ENCODE measurements around the gene LCLAT1. TPM values are rescaled to one million over a fixed set of nuclear protein-coding genes. Genes with fewer than 3 reads are reported as not detected.
A peak's percentile ranks its signal among the peaks of the same experiment; 100 is the strongest.

Gene LCLAT1
- total RNA-seq, 2 experiments from 2014 or later = 19.0 to 20.5 TPM

DNA sequence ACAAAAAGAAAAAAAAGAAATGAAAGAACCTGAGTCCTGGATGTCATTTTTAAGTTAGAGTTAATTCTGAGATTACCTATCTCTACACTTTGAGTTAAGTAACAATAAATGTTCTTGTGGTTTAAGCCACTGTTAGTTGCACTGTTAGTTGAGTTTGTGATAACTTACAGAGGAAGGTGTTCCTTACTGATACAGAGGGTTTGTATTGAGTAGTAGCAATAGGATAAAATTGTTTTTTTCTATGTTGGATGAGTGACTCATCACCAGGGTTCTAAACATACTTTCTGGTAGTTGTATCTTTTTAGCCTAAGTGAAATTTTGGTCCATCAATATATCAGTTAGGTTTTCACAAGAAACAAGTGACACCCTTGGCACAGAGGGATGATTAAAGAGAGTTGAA lies 4.0 kb upstream of the LCLAT1 start:
- Mint-ChIP-seq H3K27ac (no peak overlapping the region), H3K9me3 (no peaks in the 10 kb centered on the region), H3K27me3 (no peaks in the 10 kb centered on the region), H3K4me3 (no peak overlapping the region), H3K36me3 (ENCODE audit: low read depth) (peaks cover 4% of the 10 kb centered on the region), H3K4me1 (ENCODE audit: low read depth) (peaks cover 27% of the 10 kb centered on the region)
- intact Hi-C loops (cut with micrococcal nuclease) = no loop called here
- CTCF ChIA-PET = no interaction called here
- ATAC-seq (no peak), DNase-seq (no peak)
- TF ChIP-seq, protein P1, sequence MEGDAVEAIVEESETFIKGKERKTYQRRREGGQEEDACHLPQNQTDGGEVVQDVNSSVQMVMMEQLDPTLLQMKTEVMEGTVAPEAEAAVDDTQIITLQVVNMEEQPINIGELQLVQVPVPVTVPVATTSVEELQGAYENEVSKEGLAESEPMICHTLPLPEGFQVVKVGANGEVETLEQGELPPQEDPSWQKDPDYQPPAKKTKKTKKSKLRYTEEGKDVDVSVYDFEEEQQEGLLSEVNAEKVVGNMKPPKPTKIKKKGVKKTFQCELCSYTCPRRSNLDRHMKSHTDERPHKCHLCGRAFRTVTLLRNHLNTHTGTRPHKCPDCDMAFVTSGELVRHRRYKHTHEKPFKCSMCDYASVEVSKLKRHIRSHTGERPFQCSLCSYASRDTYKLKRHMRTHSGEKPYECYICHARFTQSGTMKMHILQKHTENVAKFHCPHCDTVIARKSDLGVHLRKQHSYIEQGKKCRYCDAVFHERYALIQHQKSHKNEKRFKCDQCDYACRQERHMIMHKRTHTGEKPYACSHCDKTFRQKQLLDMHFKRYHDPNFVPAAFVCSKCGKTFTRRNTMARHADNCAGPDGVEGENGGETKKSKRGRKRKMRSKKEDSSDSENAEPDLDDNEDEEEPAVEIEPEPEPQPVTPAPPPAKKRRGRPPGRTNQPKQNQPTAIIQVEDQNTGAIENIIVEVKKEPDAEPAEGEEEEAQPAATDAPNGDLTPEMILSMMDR (IDR thresholded peaks at IDR 0.05) = no peak
- POLR2A ChIA-PET = interaction anchor here (0.9 kb wide), 1 partner anchor 19 kb away, joined by 4 read pairs; no protein-coding TSS in a partner anchor

DNA sequence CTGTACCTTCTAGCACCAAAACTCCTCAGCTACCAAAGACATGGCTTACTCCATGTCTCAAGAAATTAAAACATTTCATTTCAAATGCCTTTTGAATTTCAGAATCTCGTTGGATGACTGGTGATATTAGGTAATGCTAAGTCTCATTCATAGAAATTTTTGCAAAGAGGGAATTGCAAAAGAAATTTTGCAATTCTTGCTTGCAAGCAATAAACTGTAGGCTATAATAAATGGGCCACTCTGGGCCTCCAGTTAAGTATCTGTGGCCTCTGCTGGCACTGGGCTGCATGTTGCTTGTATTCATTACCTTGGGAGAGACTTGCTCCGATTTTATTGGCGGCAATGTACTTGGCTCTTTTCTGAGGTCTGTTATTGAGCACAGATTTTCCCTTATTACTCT lies 2.8 kb upstream of the LCLAT1 start:
- ATAC-seq (no peak), DNase-seq (no peak)
- Mint-ChIP-seq H3K4me1 (ENCODE audit: low read depth) (peaks cover 31% of the 10 kb centered on the region), H3K36me3 (ENCODE audit: low read depth) (peaks cover 4% of the 10 kb centered on the region), H3K27ac (no peak overlapping the region), H3K9me3 (no peaks in the 10 kb centered on the region), H3K4me3 (no peak overlapping the region), H3K27me3 (no peaks in the 10 kb centered on the region)
- POLR2A ChIA-PET = interaction anchor here (1.2 kb wide), 1 partner anchor 15 kb away, joined by 3 read pairs; no protein-coding TSS in a partner anchor
- CTCF ChIA-PET = interaction anchor here (1.0 kb wide), 1 partner anchor 205 kb away, joined by 3 read pairs; no protein-coding TSS in a partner anchor
- intact Hi-C loops (cut with micrococcal nuclease) = no loop called here
- TF ChIP-seq, protein P1 (IDR thresholded peaks at IDR 0.05) = no peak

DNA sequence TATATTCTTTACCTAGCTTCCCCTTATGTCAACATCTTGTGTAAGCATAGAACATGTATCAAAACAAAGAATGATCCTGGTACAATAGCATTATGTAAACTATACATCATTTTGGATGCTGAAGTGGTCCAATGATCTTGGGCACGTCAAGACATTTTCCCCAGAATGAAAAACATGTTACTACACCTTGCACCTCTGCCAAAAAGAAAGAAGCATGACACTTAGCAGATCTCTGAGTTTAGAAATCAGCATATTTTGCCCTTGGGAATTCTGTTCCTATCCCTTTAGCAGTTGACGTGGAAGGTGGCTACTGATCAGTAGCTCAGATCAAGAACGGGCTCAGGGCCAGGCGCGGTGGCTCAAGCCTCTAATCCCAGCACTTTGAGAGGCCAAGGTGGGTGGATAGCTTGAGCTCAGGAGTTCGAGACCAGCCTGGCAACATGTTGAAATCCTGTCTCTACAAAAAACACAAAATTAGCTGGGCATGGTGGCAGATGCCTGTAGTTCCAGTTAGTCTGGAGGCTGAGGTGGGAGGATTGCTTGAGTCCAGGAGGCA lies 1.7 kb upstream of the LCLAT1 start:
- Mint-ChIP-seq H3K4me3 (no peak overlapping the region), H3K36me3 (ENCODE audit: low read depth) (peaks cover 4% of the 10 kb centered on the region), H3K4me1 (ENCODE audit: low read depth) (peaks cover 25% of the 10 kb centered on the region), H3K27ac (no peak overlapping the region), H3K9me3 (no peaks in the 10 kb centered on the region), H3K27me3 (no peaks in the 10 kb centered on the region)
- TF ChIP-seq, protein P1 (IDR thresholded peaks at IDR 0.05) = no peak
- ChIA-PET POLR2A (interaction anchor here (1.4 to 3.0 kb wide), 2 partner anchors 9 to 23 kb away, joined by 5 to 20 read pairs; no protein-coding TSS in a partner anchor), CTCF (interaction anchor here (1.2 to 3.5 kb wide), 3 partner anchors 206 to 266 kb away, joined by 4 to 14 read pairs (median 5); no protein-coding TSS in a partner anchor)
- no peak for DNase-seq
- ATAC-seq = no peak
- intact Hi-C loops (cut with micrococcal nuclease) = no loop called here

DNA sequence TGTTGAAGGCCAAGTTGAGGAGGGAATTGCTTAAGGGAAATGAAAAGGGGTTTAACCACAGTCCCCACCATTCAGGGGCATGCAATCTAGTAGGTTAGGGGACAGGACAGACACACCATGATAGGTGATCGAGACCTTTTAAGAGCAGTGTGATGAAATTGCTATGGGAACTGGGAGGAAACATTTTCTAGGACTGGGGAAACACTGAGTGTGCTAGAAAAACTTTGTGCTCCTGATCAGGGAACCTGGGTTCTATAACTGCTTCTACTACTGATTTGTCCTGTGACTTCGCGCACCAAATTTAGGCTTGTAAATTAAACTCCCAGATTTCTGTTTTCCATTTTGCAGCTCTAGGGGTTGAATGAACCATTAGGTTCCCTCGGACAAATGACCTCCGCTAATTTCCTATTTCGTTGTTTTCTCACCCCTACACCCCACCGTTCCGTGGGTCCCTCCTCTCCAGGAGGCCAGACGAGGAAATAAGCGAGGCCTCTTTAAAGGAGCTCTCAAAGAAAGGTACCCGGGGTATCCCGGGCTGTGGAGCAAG lies 371 bp upstream of the LCLAT1 start:
- H3K27ac Mint-ChIP-seq = peak overlapping the region; percentile 97
- no peaks in the 10 kb centered on the region for H3K27me3 Mint-ChIP-seq
- ATAC-seq (peak; percentile 35), DNase-seq (no peak)
- peaks cover 34% of the 10 kb centered on the region for H3K4me1 Mint-ChIP-seq (ENCODE audit: low read depth)
- intact Hi-C loops (cut with micrococcal nuclease) = no loop called here
- no peaks in the 10 kb centered on the region for H3K9me3 Mint-ChIP-seq
- peaks cover 9% of the 10 kb centered on the region for H3K36me3 Mint-ChIP-seq (ENCODE audit: low read depth)
- POLR2A ChIA-PET = interaction anchor here (0.6 to 3.0 kb wide), 16 partner anchors 8 to 282 kb away, joined by 3 to 20 read pairs (median 5); partner anchors contain the start of gene LBH
- peak overlapping the region; percentile 89 for H3K4me3 Mint-ChIP-seq
- TF ChIP-seq, protein P1 (IDR thresholded peaks at IDR 0.05) = no peak
- CTCF ChIA-PET = interaction anchor here (0.8 to 3.5 kb wide), 9 partner anchors 10 to 282 kb away, joined by 3 to 14 read pairs (median 5); no protein-coding TSS in a partner anchor

DNA sequence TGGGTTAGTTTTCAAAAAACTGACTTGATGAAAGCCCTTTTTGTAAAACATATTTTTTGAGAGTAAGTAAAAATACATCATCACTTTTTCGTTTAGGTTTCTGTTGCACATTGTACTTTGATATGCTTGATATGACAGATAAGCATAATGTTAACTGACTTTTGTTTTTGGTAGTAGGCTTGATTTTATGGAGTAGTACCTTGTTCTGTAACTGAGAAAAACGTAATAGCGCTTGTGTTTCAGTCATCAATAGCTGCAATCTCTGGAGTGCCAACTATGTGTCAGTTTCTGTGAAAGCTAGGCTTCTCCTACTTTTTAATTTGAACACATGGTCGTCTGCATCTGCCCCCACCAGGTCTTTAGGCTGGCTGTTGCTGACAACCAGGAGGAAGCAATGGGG lies 1.3 kb downstream of the LCLAT1 start:
- H3K27me3 Mint-ChIP-seq = no peaks in the 10 kb centered on the region
- peaks cover 11% of the 10 kb centered on the region for H3K36me3 Mint-ChIP-seq (ENCODE audit: low read depth)
- ChIA-PET POLR2A (interaction anchor here (1.1 to 2.4 kb wide), 5 partner anchors 15 to 218 kb away, joined by 4 to 14 read pairs (median 5); partner anchors contain the start of gene LBH), CTCF (interaction anchor here (1.1 to 3.5 kb wide), 4 partner anchors 208 to 283 kb away, joined by 3 to 14 read pairs (median 8); no protein-coding TSS in a partner anchor)
- H3K4me3 Mint-ChIP-seq = peak overlapping the region; percentile 89
- no peaks in the 10 kb centered on the region for H3K9me3 Mint-ChIP-seq
- peaks cover 46% of the 10 kb centered on the region for H3K4me1 Mint-ChIP-seq (ENCODE audit: low read depth)
- TF ChIP-seq, protein P1 (IDR thresholded peaks at IDR 0.05) = no peak
- DNase-seq (no peak), ATAC-seq (no peak)
- peak overlapping the region; percentile 97 for H3K27ac Mint-ChIP-seq
- intact Hi-C loops (cut with micrococcal nuclease) = no loop called here
